DND-41 (cell line): ENCODE measurements around the gene SLC41A1.

Experiments used
- CTCF ChIP-seq: IDR thresholded peaks from 2 replicates; pipeline ENCODE4 v1.5.1; 2012; ENCODE audit warnings: borderline replicate concordance, low read length, moderate library complexity, mild to moderate bottlenecking; ENCODE audit not compliant: poor library complexity, severe bottlenecking; ENCODE audit errors: extremely low read depth
- EZH2 ChIP-seq: IDR thresholded peaks from 3 replicates; pipeline ENCODE4 v1.6.1; 2012; ENCODE audit warnings: borderline replicate concordance, low read depth, mild to moderate bottlenecking, moderate library complexity, low read length, inconsistent platforms; ENCODE audit not compliant: severe bottlenecking

DNA sequence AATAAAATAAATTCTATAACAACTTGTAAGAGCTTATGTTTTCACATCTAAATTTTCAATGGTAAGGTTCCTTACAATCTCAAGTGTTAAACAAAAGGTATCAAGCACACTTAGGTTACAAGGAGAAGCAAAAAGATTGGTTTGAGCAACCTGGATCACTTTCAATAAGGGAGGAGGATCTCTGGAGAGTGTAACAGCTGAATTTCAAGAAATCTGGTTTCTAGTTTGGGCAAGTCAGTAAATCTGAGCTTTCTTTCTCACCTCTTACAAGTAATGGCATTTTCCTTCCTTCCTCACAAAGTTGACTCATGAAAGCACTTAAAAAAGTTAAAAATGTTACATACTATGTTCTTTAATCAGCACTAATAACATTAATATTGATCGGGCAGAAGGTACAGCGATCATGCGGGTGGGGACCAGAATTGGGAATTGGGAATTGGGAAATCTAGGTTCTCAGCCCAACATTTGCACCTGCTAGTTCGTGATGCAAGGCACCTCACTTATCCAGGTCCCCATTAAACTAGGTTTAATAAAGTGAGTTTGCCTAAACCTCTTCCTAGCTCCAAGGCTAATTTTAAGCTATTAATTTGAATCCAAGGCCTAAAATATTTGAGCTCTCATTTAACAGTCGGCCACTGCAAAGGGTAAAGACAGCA is 66.1 kb downstream of the SLC41A1 start:
- no peak for TF ChIP-seq CTCF
- TF ChIP-seq EZH2: no peak
